OCI-LY3 (cell line): ENCODE measurements around the gene ZNF275.

Experiments used
- H2AFZ ChIP-seq: fragments of 200-600, 300-600 bp; shearing (Covaris generic); 2 replicates; pipeline ENCODE4 v1.6.0; 2014; ENCODE audit warnings: antibody characterized with exemption, low read depth, low read length
- H3K27ac ChIP-seq: fragments of 200-600, 300-600 bp; sonication (generic); 2 replicates; pipeline ENCODE4 v1.5.1; 2014; ENCODE audit warnings: mild to moderate bottlenecking, low read length, moderate library complexity, mixed read lengths
- H3K27me3 ChIP-seq: fragments of 200-600, 300-600 bp; sonication (generic); 2 replicates; pipeline ENCODE4 v1.6.1; 2014; ENCODE audit warnings: low read depth, low read length, mixed read lengths
- H3K36me3 ChIP-seq: fragments of 200-600, 300-600 bp; sonication (generic); replicated peaks from 2 replicates; pipeline ENCODE3; 2014; ENCODE audit warnings: low read depth, low read length, mixed read lengths
- H3K4me1 ChIP-seq: fragments of 300-600, 200-600 bp; sonication (generic); 2 replicates; pipeline ENCODE4 v1.6.1; 2014; ENCODE audit warnings: low read length, mixed read lengths
- H3K4me2 ChIP-seq: fragments of 200-600, 300-600 bp; sonication (generic); 2 replicates; pipeline ENCODE4 v1.6.1; 2014; ENCODE audit warnings: low read length, mixed read lengths
- H3K4me3 ChIP-seq: fragments of 300-600, 200-600 bp; sonication (generic); 2 replicates; pipeline ENCODE4 v1.5.1; 2014; ENCODE audit warnings: antibody characterized with exemption, mild to moderate bottlenecking, low read length, moderate library complexity
- H3K79me2 ChIP-seq: fragments of 300-600, 200-600 bp; shearing (Covaris generic); 2 replicates; pipeline ENCODE4 v1.6.1; 2014; ENCODE audit warnings: mild to moderate bottlenecking, low read length, mixed read lengths
- H3K9ac ChIP-seq: fragments of 300-600, 200-600 bp; shearing (Covaris generic); 2 replicates; pipeline ENCODE4 v1.6.0; 2014; ENCODE audit warnings: mild to moderate bottlenecking, low read length, moderate library complexity
- H3K9me3 ChIP-seq: fragments of 200-600, 300-600 bp; shearing (Covaris generic); 2 replicates; pipeline ENCODE4 v1.6.1; 2014; ENCODE audit warnings: low read length, mixed read lengths; ENCODE audit not compliant: insufficient read depth
- H4K20me1 ChIP-seq: fragments of 200-600, 300-600 bp; sonication (generic); 2 replicates; pipeline ENCODE4 v1.6.1; 2016; ENCODE audit warnings: low read length, mixed read lengths; ENCODE audit not compliant: insufficient read depth
- CTCF ChIP-seq: fragments of 200-600, 300-600 bp; sonication (generic); IDR thresholded peaks from 2 replicates; pipeline ENCODE4 v1.5.1; 2014; ENCODE audit warnings: antibody characterized with exemption, low read length, low read depth
- EZH2phosphoT487 ChIP-seq: fragments of 200-600 bp; shearing (Covaris generic); IDR thresholded peaks from 2 replicates; pipeline ENCODE4 v1.6.1; 2018; ENCODE audit warnings: antibody characterized with exemption, mixed run types, low read depth

Gene ZNF275

DNA sequence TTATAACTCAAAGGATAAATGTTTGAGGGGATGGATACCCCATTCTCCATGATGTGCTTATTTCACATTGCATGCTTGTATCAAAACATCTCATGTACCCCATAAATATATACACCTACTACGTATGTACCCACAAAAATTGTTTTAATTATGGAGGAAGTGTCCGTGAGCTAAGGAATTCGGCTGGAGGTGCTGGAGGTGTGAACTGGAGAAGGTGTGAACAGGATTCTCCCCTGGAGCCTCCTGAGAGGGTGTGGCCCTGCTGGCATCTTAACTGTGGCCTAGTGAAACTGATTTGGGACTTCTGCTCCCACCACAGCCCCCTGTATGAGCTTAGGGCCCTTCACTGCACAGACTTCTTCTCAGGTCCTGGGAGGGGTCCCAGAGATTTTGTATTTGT is 43.8 kb downstream of the ZNF275 start:
- Histone ChIP-seq H4K20me1 (no peaks in the 10 kb centered on the region), H2AFZ (no peak overlapping the region), H3K27ac (no peak overlapping the region), H3K4me2 (no peak overlapping the region), H3K9me3 (no peaks in the 10 kb centered on the region), H3K9ac (no peak overlapping the region), H3K79me2 (no peaks in the 10 kb centered on the region), H3K27me3 (no peaks in the 10 kb centered on the region), H3K4me1 (no peaks in the 10 kb centered on the region), H3K36me3 (no peaks in the 10 kb centered on the region), H3K4me3 (no peak overlapping the region)
- no peak for TF ChIP-seq EZH2phosphoT487
- no peak for TF ChIP-seq CTCF

GRCh38 chrX:153378607-153379006 is 44.7 kb downstream of the ZNF275 start:
- no peak overlapping the region for H3K27ac ChIP-seq
- no peaks in the 10 kb centered on the region for H3K27me3 ChIP-seq
- H3K4me3 ChIP-seq: no peak overlapping the region
- no peaks in the 10 kb centered on the region for H3K4me1 ChIP-seq
- H3K4me2 ChIP-seq: no peak overlapping the region
- no peak overlapping the region for H2AFZ ChIP-seq
- H4K20me1 ChIP-seq: no peaks in the 10 kb centered on the region
- TF ChIP-seq EZH2phosphoT487 (no peak), CTCF (no peak)
- no peaks in the 10 kb centered on the region for H3K36me3 ChIP-seq
- no peaks in the 10 kb centered on the region for H3K79me2 ChIP-seq
- H3K9ac ChIP-seq: no peak overlapping the region
- H3K9me3 ChIP-seq: no peaks in the 10 kb centered on the region

DNA sequence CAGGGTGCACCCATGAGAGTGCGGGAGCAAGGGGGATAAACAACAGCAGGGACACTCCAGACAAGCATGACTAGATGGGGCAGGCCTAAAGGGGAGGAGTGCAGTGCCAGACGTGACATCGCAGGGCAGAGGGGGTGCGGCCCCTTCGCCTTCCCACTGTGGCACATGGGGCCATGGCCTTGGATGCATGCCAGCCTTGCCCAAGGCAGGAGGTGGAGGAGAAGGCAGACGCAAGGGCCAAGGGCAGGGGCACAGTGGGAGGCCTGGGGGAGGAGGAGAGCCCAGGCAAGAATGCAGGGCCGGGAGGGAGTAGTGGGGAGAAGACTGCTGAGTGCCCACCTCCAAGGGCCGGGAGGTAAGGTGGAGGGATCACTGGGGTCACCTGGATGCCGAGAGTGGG is 45.6 kb downstream of the ZNF275 start:
- H3K9me3 ChIP-seq: no peaks in the 10 kb centered on the region

GRCh38 chrX:153379971-153380581 is 46.1 kb downstream of the ZNF275 start:
- Histone ChIP-seq H4K20me1 (no peaks in the 10 kb centered on the region), H3K4me1 (no peaks in the 10 kb centered on the region), H3K36me3 (no peaks in the 10 kb centered on the region), H3K4me3 (no peak overlapping the region), H3K9me3 (no peaks in the 10 kb centered on the region), H3K4me2 (no peak overlapping the region), H3K79me2 (no peaks in the 10 kb centered on the region), H3K9ac (no peak overlapping the region), H3K27ac (no peak overlapping the region), H2AFZ (no peak overlapping the region), H3K27me3 (no peaks in the 10 kb centered on the region)
- TF ChIP-seq CTCF (no peak), EZH2phosphoT487 (no peak)

More for the DNA sequence above, 45.6 kb downstream of the ZNF275 start:
- H3K27me3 ChIP-seq: no peaks in the 10 kb centered on the region
- no peak overlapping the region for H3K4me3 ChIP-seq
- H3K27ac ChIP-seq: no peak overlapping the region
- no peak overlapping the region for H3K9ac ChIP-seq
- H3K79me2 ChIP-seq: no peaks in the 10 kb centered on the region
- no peaks in the 10 kb centered on the region for H3K36me3 ChIP-seq
- no peak overlapping the region for H2AFZ ChIP-seq
- TF ChIP-seq CTCF: no peak
- TF ChIP-seq EZH2phosphoT487: no peak
- no peaks in the 10 kb centered on the region for H3K4me1 ChIP-seq
- H4K20me1 ChIP-seq: no peaks in the 10 kb centered on the region
- no peak overlapping the region for H3K4me2 ChIP-seq
